CD4-positive, alpha-beta T cell treated with Interleukin-6 for 4 hours (primary cell): ENCODE results near the gene RGL2.
A peak's percentile ranks its signal among the peaks of the same experiment; 100 is the strongest.
"Not testable (repeated sequence)": the region's sequence is repeated elsewhere in the genome, so short reads cannot be mapped to it uniquely, and the experiment has no call there.

Experiments
- DNase-seq: peaks from one replicate; pipeline ENCODE4 v3.0.0-alpha.2; 2020; ENCODE audit warnings: mixed read lengths

Gene RGL2

GRCh38 chr6:33298773-33299236, at the start of gene RGL2:
Gene RGL2, minus strand, starts transcription at chr6:33298942. Its CDS starts 332 bp downstream, at chr6:33298610.
- DNase-seq: peak; percentile 77

GRCh38 chr6:33347816-33348215, 49.1 kb upstream of the RGL2 start:
- DNase-seq: no peak

GRCh38 chr6:33346972-33347371, 48.2 kb upstream of the RGL2 start:
- DNase-seq: not testable (repeated sequence)

- peak; percentile 76 for DNase-seq
Observed at GRCh38 chr6:33344701-33345697, 46.3 kb upstream of the RGL2 start.

- DNase-seq: peak; percentile 76
Observed at GRCh38 chr6:33343953-33344611, 45.3 kb upstream of the RGL2 start.

- not testable (repeated sequence) for DNase-seq
Observed at GRCh38 chr6:33343606-33343952, 44.8 kb upstream of the RGL2 start.

GRCh38 chr6:33339193-33339592, 40.5 kb upstream of the RGL2 start:
- DNase-seq: no peak

GRCh38 chr6:33336495-33336894, 37.8 kb upstream of the RGL2 start:
- DNase-seq: no peak

GRCh38 chr6:33335916-33336315, 37.2 kb upstream of the RGL2 start:
- DNase-seq: no peak

GRCh38 chr6:33333666-33334065, 34.9 kb upstream of the RGL2 start:
- DNase-seq: no peak

GRCh38 chr6:33330736-33331135, 32.0 kb upstream of the RGL2 start:
- DNase-seq: no peak

- no peak for DNase-seq
Observed at GRCh38 chr6:33329058-33329457, 30.3 kb upstream of the RGL2 start.

GRCh38 chr6:33324125-33324524, 25.4 kb upstream of the RGL2 start:
- no peak for DNase-seq

- DNase-seq: no peak
Observed at GRCh38 chr6:33323623-33323948, 24.8 kb upstream of the RGL2 start.

GRCh38 chr6:33321227-33321626, 22.5 kb upstream of the RGL2 start:
- no peak for DNase-seq

- no peak for DNase-seq
Observed at GRCh38 chr6:33320315-33321181, 21.8 kb upstream of the RGL2 start.

GRCh38 chr6:33319939-33320314, 21.2 kb upstream of the RGL2 start:
- no peak for DNase-seq

GRCh38 chr6:33318426-33319073, 19.8 kb upstream of the RGL2 start:
- no peak for DNase-seq

GRCh38 chr6:33317669-33318425, 19.1 kb upstream of the RGL2 start, which contains the start of gene ZBTB22:
Gene ZBTB22, minus strand, starts transcription at chr6:33317744. Its CDS starts 828 bp downstream, at chr6:33316916.
- DNase-seq: peak; percentile 99

GRCh38 chr6:33317419-33317668, 18.6 kb upstream of the RGL2 start:
- no peak for DNase-seq

- DNase-seq: no peak
Observed at GRCh38 chr6:33316603-33317418, 18.1 kb upstream of the RGL2 start.
